Uterus (tissue), 4 donors: ENCODE data around the gene ZNF862. TPM values are rescaled to one million over a fixed set of nuclear protein-coding genes. Genes with fewer than 3 reads are reported as not detected.

Experiments
- DNase-seq, 2 donors: peaks; one replicate each; pipeline ENCODE4 v3.0.0-alpha.2; 2019 to 2020
- H3K27ac ChIP-seq, 2 donors: fragments of 200-600 bp; sonication (generic); 1 replicate in 1 of 2; 2 replicates in 1 of 2; pipeline ENCODE4 v1.5.1; 2016 to 2018
- H3K27me3 ChIP-seq, 2 donors: fragments of 200-600 bp; sonication (generic); one replicate each; pipeline ENCODE4 v1.5.1; 2018 to 2019; ENCODE audit warnings: control low read depth in 1 of 2
- H3K36me3 ChIP-seq, 2 donors: fragments of 200-600 bp; sonication (generic); one replicate each; pipeline ENCODE4 v1.5.1; 2019; ENCODE audit warnings: control low read depth in 1 of 2
- H3K4me1 ChIP-seq, 2 donors: fragments of 200-600 bp; sonication (generic); one replicate each; pipeline ENCODE4 v1.5.1; 2018 to 2019; ENCODE audit warnings: control low read depth in 1 of 2
- H3K4me3 ChIP-seq, 2 donors: fragments of 200-600 bp; sonication (generic); 1 replicate in 1 of 2; 2 replicates in 1 of 2; pipeline ENCODE4 v1.5.1; 2018 to 2019; ENCODE audit warnings: mild to moderate bottlenecking in 1 of 2
- H3K9me3 ChIP-seq, 2 donors: fragments of 200-600 bp; sonication (generic); one replicate each; pipeline ENCODE4 v1.5.1; 2019; ENCODE audit warnings: control low read depth in 1 of 2
- CTCF ChIP-seq, 4 experiments: fragments of 200-600 bp in 2 of 4; fragments of 450-650 bp in 2 of 4; sonication (generic) in 2 of 4; IDR thresholded peaks; one replicate each; pipeline ENCODE4 v1.5.1; 2016 to 2019; ENCODE audit warnings: antibody characterized with exemption in 4 of 4, mild to moderate bottlenecking in 2 of 4, moderate library complexity in 1 of 4
- POLR2A ChIP-seq, 2 donors: fragments of 450-650 bp; IDR thresholded peaks; one replicate each; pipeline ENCODE4 v1.6.1; 2016; ENCODE audit warnings: antibody characterized with exemption in 2 of 2, mild to moderate bottlenecking in 1 of 2, moderate library complexity in 1 of 2
- intact Hi-C: fragments of 100-400 bp; cut with DNase I; formaldehyde crosslinking; loops from one replicate; pipeline ENCODE4 v1.15.1; 2023; ENCODE audit warnings: low total_unique reads
- total RNA-seq, 4 donors: library from RNA; depleted of rRNA in 3 of 4; stranded (reverse); fragments of >200 nt in 3 of 4; gene quantifications; one replicate each; pipeline versions ENCODE4 v1.1.0 to v1.2.4, GENCODE V29; 2014 to 2023
- donor health status: DM: yes; HTN: yes; CAD: no.

Gene ZNF862
- total RNA-seq, 4 donors from 2014 or later = 1.8 to 39.4 (median 14.6) TPM

- H3K4me1 ChIP-seq = no peaks in the 10 kb centered on the region
- TF ChIP-seq CTCF (IDR thresholded peaks at IDR 0.05) (no peak), POLR2A (IDR thresholded peaks at IDR 0.05) (no peak)
- no peak overlapping the region for H3K27ac ChIP-seq
- intact Hi-C loops = no loop called here
- no peaks in the 10 kb centered on the region for H3K27me3 ChIP-seq
- H3K36me3 ChIP-seq = no peaks in the 10 kb centered on the region
- no peaks in the 10 kb centered on the region for H3K9me3 ChIP-seq
- H3K4me3 ChIP-seq = no peak overlapping the region
- no peak for DNase-seq
These were observed 29.8 kb downstream of the ZNF862 start for GRCh38 chr7:149867762-149868622.

- Histone ChIP-seq H3K27ac (no peak overlapping the region), H3K4me3 (no peak overlapping the region), H3K4me1 (no peaks in the 10 kb centered on the region), H3K9me3 (no peaks in the 10 kb centered on the region), H3K36me3 (no peaks in the 10 kb centered on the region), H3K27me3 (no peaks in the 10 kb centered on the region)
- intact Hi-C loops = no loop called here
- TF ChIP-seq POLR2A (IDR thresholded peaks at IDR 0.05) = no peak
- no peak for TF ChIP-seq CTCF (IDR thresholded peaks at IDR 0.05)
- DNase-seq = no peak
These were observed 30.6 kb downstream of the ZNF862 start for GRCh38 chr7:149868623-149869290.

GRCh38 chr7:149869291-149869650 is 31.1 kb downstream of the ZNF862 start:
- no peaks in the 10 kb centered on the region for H3K9me3 ChIP-seq

GRCh38 chr7:149869867-149870266 is 31.7 kb downstream of the ZNF862 start:
- Histone ChIP-seq H3K4me1 (peaks cover 0 to 4% of the 10 kb centered on the region in 2 donors), H3K27ac (no peak overlapping the region), H3K27me3 (no peaks in the 10 kb centered on the region), H3K36me3 (no peaks in the 10 kb centered on the region), H3K9me3 (no peaks in the 10 kb centered on the region), H3K4me3 (no peak overlapping the region)
- intact Hi-C loops = loop anchor here (10.0 kb wide), 1 partner anchor 1355 kb away; the partner anchor contains the start of gene ABCF2
- TF ChIP-seq POLR2A (IDR thresholded peaks at IDR 0.05) (no peak), CTCF (IDR thresholded peaks at IDR 0.05) (no peak)
- DNase-seq = no peak

More at GRCh38 chr7:149869291-149869650, 31.1 kb downstream of the ZNF862 start:
- Histone ChIP-seq H3K4me1 (peaks cover 0 to 3% of the 10 kb centered on the region in 2 donors), H3K36me3 (no peaks in the 10 kb centered on the region), H3K27me3 (no peaks in the 10 kb centered on the region), H3K27ac (no peak overlapping the region), H3K4me3 (no peak overlapping the region)
- intact Hi-C loops = no loop called here
- TF ChIP-seq POLR2A (IDR thresholded peaks at IDR 0.05) (no peak), CTCF (IDR thresholded peaks at IDR 0.05) (no peak)
- no peak for DNase-seq

GRCh38 chr7:149870274-149870673 is 32.1 kb downstream of the ZNF862 start:
- H3K36me3 ChIP-seq = no peaks in the 10 kb centered on the region
- no peaks in the 10 kb centered on the region for H3K27me3 ChIP-seq
- H3K4me1 ChIP-seq = peaks cover 0 to 4% of the 10 kb centered on the region in 2 donors
- DNase-seq = no peak
- intact Hi-C loops = loop anchor here (10.0 kb wide), 1 partner anchor 1355 kb away; the partner anchor contains the start of gene ABCF2
- no peak for TF ChIP-seq CTCF (IDR thresholded peaks at IDR 0.05)
- TF ChIP-seq POLR2A (IDR thresholded peaks at IDR 0.05) = no peak
- no peak overlapping the region for H3K4me3 ChIP-seq
- H3K27ac ChIP-seq = no peak overlapping the region
- no peaks in the 10 kb centered on the region for H3K9me3 ChIP-seq
